Coronary artery (tissue), 2 donors: ENCODE data around the gene IRS2.
"Not testable (repeated sequence)": the region's sequence is repeated elsewhere in the genome, so short reads cannot be mapped to it uniquely, and the experiment has no call there.

ENCODE experiments used
- DNase-seq: peaks from one replicate; pipeline ENCODE4 v3.0.0-alpha.2; 2017; ENCODE audit warnings: low spot score
- H3K27ac ChIP-seq, 2 donors: fragments of 200-600 bp; sonication (generic); one replicate each; pipeline ENCODE4 v1.5.1; 2016 to 2019
- H3K4me3 ChIP-seq: fragments of 200-600 bp; sonication (generic); 2 replicates; pipeline ENCODE4 v1.5.1; 2016; ENCODE audit warnings: mild to moderate bottlenecking, moderate library complexity
- CTCF ChIP-seq: fragments of 200-600 bp; sonication (generic); IDR thresholded peaks from one replicate; pipeline ENCODE4 v1.5.1; 2019; ENCODE audit warnings: antibody characterized with exemption

IRS2 gene, protein sequence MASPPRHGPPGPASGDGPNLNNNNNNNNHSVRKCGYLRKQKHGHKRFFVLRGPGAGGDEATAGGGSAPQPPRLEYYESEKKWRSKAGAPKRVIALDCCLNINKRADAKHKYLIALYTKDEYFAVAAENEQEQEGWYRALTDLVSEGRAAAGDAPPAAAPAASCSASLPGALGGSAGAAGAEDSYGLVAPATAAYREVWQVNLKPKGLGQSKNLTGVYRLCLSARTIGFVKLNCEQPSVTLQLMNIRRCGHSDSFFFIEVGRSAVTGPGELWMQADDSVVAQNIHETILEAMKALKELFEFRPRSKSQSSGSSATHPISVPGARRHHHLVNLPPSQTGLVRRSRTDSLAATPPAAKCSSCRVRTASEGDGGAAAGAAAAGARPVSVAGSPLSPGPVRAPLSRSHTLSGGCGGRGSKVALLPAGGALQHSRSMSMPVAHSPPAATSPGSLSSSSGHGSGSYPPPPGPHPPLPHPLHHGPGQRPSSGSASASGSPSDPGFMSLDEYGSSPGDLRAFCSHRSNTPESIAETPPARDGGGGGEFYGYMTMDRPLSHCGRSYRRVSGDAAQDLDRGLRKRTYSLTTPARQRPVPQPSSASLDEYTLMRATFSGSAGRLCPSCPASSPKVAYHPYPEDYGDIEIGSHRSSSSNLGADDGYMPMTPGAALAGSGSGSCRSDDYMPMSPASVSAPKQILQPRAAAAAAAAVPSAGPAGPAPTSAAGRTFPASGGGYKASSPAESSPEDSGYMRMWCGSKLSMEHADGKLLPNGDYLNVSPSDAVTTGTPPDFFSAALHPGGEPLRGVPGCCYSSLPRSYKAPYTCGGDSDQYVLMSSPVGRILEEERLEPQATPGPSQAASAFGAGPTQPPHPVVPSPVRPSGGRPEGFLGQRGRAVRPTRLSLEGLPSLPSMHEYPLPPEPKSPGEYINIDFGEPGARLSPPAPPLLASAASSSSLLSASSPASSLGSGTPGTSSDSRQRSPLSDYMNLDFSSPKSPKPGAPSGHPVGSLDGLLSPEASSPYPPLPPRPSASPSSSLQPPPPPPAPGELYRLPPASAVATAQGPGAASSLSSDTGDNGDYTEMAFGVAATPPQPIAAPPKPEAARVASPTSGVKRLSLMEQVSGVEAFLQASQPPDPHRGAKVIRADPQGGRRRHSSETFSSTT (N-terminal part only)

DNA sequence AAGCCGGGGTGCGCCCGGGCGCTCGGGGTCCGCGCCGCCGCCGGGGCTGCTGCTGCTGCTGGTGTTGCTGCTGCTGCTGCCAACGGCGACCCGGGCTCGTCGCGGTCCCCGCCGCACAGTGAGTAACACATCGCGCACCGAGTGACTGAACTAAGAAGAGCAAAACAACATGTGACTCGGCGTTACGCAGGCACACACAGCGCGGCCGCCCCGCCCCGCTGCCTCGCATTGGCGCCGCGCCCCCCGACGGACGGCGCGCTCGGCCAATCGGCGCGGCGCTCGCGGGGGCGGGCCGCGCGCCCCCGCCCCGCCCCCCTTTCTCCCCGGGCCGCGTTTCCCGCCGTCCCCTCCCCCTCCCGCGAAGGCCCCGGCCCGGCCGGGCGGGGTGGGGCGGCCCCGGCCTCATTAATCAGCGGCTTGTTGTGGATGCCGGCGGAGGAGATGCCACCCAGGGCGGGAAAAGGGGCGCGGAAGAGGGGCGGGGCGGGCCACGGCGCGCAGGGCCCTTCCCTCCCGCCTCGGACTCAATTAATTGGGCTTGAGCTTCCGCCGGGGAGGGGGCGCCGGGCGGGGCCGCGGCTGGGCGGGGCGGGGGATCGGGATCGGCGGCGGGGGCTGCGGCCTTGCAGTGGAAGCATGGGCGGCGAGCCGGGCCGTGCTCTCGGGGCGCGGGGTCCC, at the start of gene IRS2:
TSS of gene IRS2 (minus strand) at position 127 of the 678 bp plus-strand sequence. CDS start 530 bp downstream, outside the sequence.
- TF ChIP-seq CTCF = no peak
- Histone ChIP-seq H3K27ac (peak within 1 kb of the TSS; percentile 92 to 99), H3K4me3 (peak within 1 kb of the TSS; percentile 85)
- DNase-seq = peak; percentile 97

GRCh38 chr13:109834973-109835720, 48.8 kb upstream of the IRS2 start:
- no peak for DNase-seq
- H3K27ac ChIP-seq = no peak overlapping the region
- H3K4me3 ChIP-seq = no peak overlapping the region
- TF ChIP-seq CTCF = no peak

DNA sequence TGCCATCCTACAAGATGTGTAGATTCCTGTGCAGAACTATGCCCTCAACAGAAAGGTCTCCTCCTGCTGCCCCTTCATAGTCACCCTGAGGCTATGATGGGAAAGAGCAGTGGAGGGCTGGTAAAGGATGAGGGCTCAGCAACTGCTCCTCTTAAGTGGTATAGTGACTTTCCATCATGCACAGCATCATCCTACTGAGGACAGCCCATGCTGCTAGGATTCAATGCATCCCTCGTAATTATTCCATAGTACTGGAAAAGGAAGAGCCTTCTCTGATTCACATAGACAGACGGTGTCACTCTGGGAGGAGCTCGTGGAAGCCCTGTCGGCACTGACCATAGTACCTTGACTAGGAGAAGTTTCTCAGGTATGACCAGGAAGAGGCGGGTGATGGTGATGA, 47.6 kb upstream of the IRS2 start:
- Histone ChIP-seq H3K27ac (no peak overlapping the region), H3K4me3 (no peak overlapping the region)
- TF ChIP-seq CTCF = no peak
- no peak for DNase-seq

GRCh38 chr13:109833071-109833470, 46.7 kb upstream of the IRS2 start:
- no peak for TF ChIP-seq CTCF
- H3K4me3 ChIP-seq = no peak overlapping the region
- DNase-seq = no peak

GRCh38 chr13:109828591-109829316, 42.4 kb upstream of the IRS2 start:
- not testable (repeated sequence) for H3K27ac ChIP-seq, H3K4me3 ChIP-seq, DNase-seq

More at GRCh38 chr13:109833071-109833470, 46.7 kb upstream of the IRS2 start:
- no peak overlapping the region for H3K27ac ChIP-seq

DNA sequence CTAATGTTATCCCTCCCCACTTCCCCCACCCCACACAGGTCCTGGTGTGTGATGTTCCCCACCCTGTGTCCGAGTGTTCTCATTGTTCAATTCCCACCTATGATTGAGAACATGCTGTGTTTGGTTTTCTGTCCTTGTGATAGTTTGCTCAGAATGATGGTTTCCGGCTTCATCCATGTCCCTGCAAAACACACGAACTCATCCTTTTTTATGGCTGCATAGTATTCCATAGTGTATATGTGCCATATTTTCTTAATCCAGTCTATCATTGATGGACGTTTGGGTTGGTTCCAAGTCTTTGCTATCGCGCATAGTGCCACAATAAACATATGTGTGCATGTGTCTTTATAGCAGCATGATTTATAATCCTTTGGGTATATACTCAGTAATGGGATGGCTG, 36.8 kb upstream of the IRS2 start:
- not testable (repeated sequence) for H3K4me3 ChIP-seq, H3K27ac ChIP-seq, DNase-seq

DNA sequence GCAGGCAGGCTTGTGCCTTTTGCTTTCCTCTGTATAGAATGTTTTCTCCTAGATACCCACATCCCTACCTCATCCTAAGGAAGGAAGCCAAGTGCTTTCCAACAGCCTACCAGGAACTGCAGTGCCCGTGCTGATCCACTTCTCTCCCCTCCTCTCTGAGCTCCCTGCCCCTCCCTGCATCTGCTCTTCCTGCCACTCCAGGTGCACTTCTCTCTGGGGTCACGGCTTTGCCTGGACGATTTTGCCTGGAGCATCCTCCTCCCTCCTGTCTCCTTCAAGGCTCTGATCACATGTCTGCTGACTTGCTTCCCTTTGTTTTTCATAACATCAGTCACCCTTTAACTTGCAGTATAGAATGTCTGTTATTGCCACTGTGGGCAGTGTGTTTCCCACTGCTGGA, 34.7 kb upstream of the IRS2 start:
- no peak overlapping the region for H3K4me3 ChIP-seq
- TF ChIP-seq CTCF = no peak
- H3K27ac ChIP-seq = no peak overlapping the region
- DNase-seq = no peak
